Skin of body (tissue), 2 donors: Measurements from ENCODE around the gene SRM. TPM values are rescaled to one million over a fixed set of nuclear protein-coding genes. Genes with fewer than 3 reads are reported as not detected.
"Not testable (repeated sequence)": the region's sequence is repeated elsewhere in the genome, so short reads cannot be mapped to it uniquely, and the experiment has no call there.

Source experiments
- DNase-seq: peaks from one replicate; lab custom pipeline; 2025; lab: John Stamatoyannopoulos, UW
- total RNA-seq: library from RNA; depleted of rRNA; stranded (reverse); fragments of >200 nt; gene quantifications from one replicate; pipeline ENCODE4 v1.2.3, GENCODE V29; 2014

The SRM gene
- total RNA-seq, 1 donor from 2014 or later, result 13.0 TPM

- no peak for DNase-seq
These were observed 14.2 kb downstream of the SRM start for GRCh38 chr1:11045428-11046269.

- no peak for DNase-seq
These were observed 14.9 kb downstream of the SRM start for GRCh38 chr1:11044849-11045427.

- DNase-seq, result no peak
These were observed 15.6 kb downstream of the SRM start for GRCh38 chr1:11044086-11044848.

GRCh38 chr1:11042995-11043874 lies 16.6 kb downstream of the SRM start:
- no peak for DNase-seq

GRCh38 chr1:11042065-11042464 lies 17.8 kb downstream of the SRM start:
- DNase-seq, result no peak

GRCh38 chr1:11041048-11041447 lies 18.8 kb downstream of the SRM start:
- no peak for DNase-seq

GRCh38 chr1:11040105-11040429 lies 19.8 kb downstream of the SRM start:
- DNase-seq, result not testable (repeated sequence)

- DNase-seq, result no peak
These were observed 20.3 kb downstream of the SRM start for GRCh38 chr1:11039351-11040104.

- DNase-seq, result peak; percentile 83
These were observed 22.1 kb downstream of the SRM start for GRCh38 chr1:11037740-11038182.

GRCh38 chr1:11037019-11037739 lies 22.6 kb downstream of the SRM start:
- not testable (repeated sequence) for DNase-seq

GRCh38 chr1:11031624-11032262 lies 28.1 kb downstream of the SRM start:
- DNase-seq, result no peak

GRCh38 chr1:11030865-11031264 lies 29.0 kb downstream of the SRM start:
- no peak for DNase-seq

GRCh38 chr1:11028018-11028417 lies 31.8 kb downstream of the SRM start:
- no peak for DNase-seq

GRCh38 chr1:11027316-11027715 lies 32.5 kb downstream of the SRM start:
- DNase-seq, result no peak

GRCh38 chr1:11026903-11027302 lies 32.9 kb downstream of the SRM start:
- DNase-seq, result no peak

- no peak for DNase-seq
These were observed 33.8 kb downstream of the SRM start for GRCh38 chr1:11026052-11026451.

GRCh38 chr1:11025618-11026017 lies 34.2 kb downstream of the SRM start:
- DNase-seq, result no peak

- no peak for DNase-seq
These were observed 35.0 kb downstream of the SRM start for GRCh38 chr1:11024874-11025203.

- no peak for DNase-seq
These were observed 35.5 kb downstream of the SRM start for GRCh38 chr1:11024154-11024873.
